ENCODE data around the gene C12orf42.

GRCh38 chr12:103421402-103421801 is 74.4 kb downstream of the C12orf42 start:
- TF ChIP-seq GATA3 (IDR thresholded peaks at IDR 0.05; ENCODE audit: low read depth, low read length) = no peak
- no peak for TF ChIP-seq GATA2 (IDR thresholded peaks at IDR 0.05; ENCODE audit: low read depth, low read length)

Data from SH-SY5Y (cell line).